ENCODE measurements around the gene CEP131.
A peak's percentile ranks its signal among the peaks of the same experiment; 100 is the strongest.

CEP131 gene

DNA sequence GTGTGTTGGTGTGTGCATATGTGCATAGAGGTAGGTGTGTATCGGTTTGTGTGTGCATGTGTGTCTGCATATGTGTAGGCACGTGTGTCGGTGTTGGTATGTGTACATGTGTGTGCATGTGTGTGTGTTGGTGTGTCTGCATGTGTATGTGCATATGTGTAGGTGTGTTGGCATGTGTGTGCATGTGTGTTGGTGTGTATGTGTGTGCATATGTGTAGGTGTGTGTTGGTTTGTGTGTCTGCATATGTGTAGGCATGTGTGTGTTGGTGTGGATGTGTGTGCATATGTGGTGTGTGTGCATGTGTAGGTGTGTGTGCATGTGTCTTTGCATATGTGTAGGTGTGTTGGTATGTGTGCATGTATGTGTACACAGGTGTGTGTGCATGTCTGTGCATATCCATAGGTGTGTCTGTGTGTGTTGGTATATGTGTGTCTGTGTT is 52.9 kb downstream of the CEP131 start:
- peaks cover 2 to 18% of the 10 kb centered on the region in 2 donors for H3K27me3 ChIP-seq (ENCODE audit: control insufficient read depth in 2 of 2, insufficient read depth in 2 of 2, low read length in 2 of 2)
- no peaks in the 10 kb centered on the region for H3K36me3 ChIP-seq (ENCODE audit: control insufficient read depth in 2 of 2, insufficient read depth in 2 of 2, low read length in 2 of 2)
- no peak overlapping the region for H3K9ac ChIP-seq (ENCODE audit: low read depth in 1 of 2, low read length in 2 of 2)
- no peak overlapping the region for H3K27ac ChIP-seq (ENCODE audit: low read depth in 2 of 2, low read length in 2 of 2)
- no peak overlapping the region for H3K4me3 ChIP-seq (ENCODE audit: low read length in 2 of 2)
- H3K4me1 ChIP-seq (ENCODE audit: control insufficient read depth in 2 of 2, insufficient read depth in 2 of 2, low read length in 2 of 2): peaks cover 0 to 3% of the 10 kb centered on the region in 2 donors
- H3K9me3 ChIP-seq (ENCODE audit: control insufficient read depth in 2 of 2, low read length in 2 of 2): no peaks in the 10 kb centered on the region

DNA sequence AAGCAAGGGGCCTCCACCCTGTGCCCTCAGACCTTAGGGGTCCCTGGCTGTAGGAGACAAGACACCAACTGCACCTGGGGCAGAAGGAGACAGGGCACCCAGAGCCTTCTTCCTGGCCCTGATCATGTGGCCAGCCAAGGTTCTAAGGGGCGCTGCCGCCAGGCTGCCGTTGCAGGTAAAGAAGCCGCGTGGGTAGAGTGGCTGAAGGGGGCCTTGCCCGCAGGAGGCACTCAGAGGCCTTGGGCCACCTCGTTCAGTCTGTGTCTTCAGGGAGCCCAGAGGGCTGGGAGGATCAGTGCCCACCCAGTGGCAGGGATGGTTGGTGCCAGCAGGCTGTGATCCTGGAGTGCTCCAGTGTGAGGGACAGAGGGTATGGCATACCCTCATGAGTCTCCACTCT is 55.1 kb downstream of the CEP131 start:
- H3K4me1 ChIP-seq (ENCODE audit: control insufficient read depth in 2 of 2, insufficient read depth in 2 of 2, low read length in 2 of 2): peaks cover 0 to 3% of the 10 kb centered on the region in 2 donors
- no peak overlapping the region for H3K27ac ChIP-seq (ENCODE audit: low read depth in 2 of 2, low read length in 2 of 2)
- H3K27me3 ChIP-seq (ENCODE audit: control insufficient read depth in 2 of 2, insufficient read depth in 2 of 2, low read length in 2 of 2): peaks cover 6 to 20% of the 10 kb centered on the region in 2 donors
- H3K9ac ChIP-seq (ENCODE audit: low read depth in 1 of 2, low read length in 2 of 2): no peak overlapping the region
- no peaks in the 10 kb centered on the region for H3K9me3 ChIP-seq (ENCODE audit: control insufficient read depth in 2 of 2, low read length in 2 of 2)
- H3K4me3 ChIP-seq (ENCODE audit: low read length in 2 of 2): no peak overlapping the region
- no peaks in the 10 kb centered on the region for H3K36me3 ChIP-seq (ENCODE audit: control insufficient read depth in 2 of 2, insufficient read depth in 2 of 2, low read length in 2 of 2)

- H3K4me1 ChIP-seq (ENCODE audit: control insufficient read depth in 2 of 2, insufficient read depth in 2 of 2, low read length in 2 of 2): peaks cover 0 to 3% of the 10 kb centered on the region in 2 donors
- peaks cover 6 to 20% of the 10 kb centered on the region in 2 donors for H3K27me3 ChIP-seq (ENCODE audit: control insufficient read depth in 2 of 2, insufficient read depth in 2 of 2, low read length in 2 of 2)
- H3K9me3 ChIP-seq (ENCODE audit: control insufficient read depth in 2 of 2, low read length in 2 of 2): no peaks in the 10 kb centered on the region
- H3K27ac ChIP-seq (ENCODE audit: low read depth in 2 of 2, low read length in 2 of 2): no peak overlapping the region
- H3K4me3 ChIP-seq (ENCODE audit: low read length in 2 of 2): no peak overlapping the region
- no peak overlapping the region for H3K9ac ChIP-seq (ENCODE audit: low read depth in 1 of 2, low read length in 2 of 2)
- H3K36me3 ChIP-seq (ENCODE audit: control insufficient read depth in 2 of 2, insufficient read depth in 2 of 2, low read length in 2 of 2): no peaks in the 10 kb centered on the region
These were observed 55.6 kb downstream of the CEP131 start for GRCh38 chr17:81167194-81167524.

DNA sequence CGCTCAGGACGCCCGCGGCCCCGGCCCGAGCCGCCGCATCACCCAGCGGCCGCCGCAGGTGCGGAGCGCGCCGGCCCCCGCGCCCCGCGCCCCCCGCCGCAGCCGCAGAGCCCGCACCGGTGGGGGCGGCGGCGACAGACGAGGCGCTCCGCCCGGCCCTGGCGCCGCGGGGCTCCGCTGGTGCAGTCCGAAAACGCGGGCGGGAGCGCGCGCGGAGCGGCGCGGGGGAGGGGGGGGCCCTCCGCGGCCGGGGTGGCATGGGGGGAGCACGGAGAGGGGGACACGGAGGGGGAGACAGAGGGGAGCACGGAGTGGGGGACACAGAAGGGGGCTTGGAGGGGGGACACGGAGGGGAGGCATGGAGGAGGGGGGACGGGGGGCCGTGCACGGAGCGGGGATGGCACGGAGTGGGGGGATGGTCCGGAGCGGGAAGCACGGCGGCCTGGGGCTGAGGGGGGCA is 56.7 kb downstream of the CEP131 start, which contains the start of gene AATK:
Gene AATK (minus strand): TSS at position 189 of the 460 bp plus-strand sequence. CDS start 229 bp downstream, outside the sequence.
- Histone ChIP-seq H3K9me3 (ENCODE audit: control insufficient read depth in 2 of 2, low read length in 2 of 2) (no peaks in the 10 kb centered on the region), H3K9ac (ENCODE audit: low read depth in 1 of 2, low read length in 2 of 2) (no peak within 1 kb of the TSS), H3K4me1 (ENCODE audit: control insufficient read depth in 2 of 2, insufficient read depth in 2 of 2, low read length in 2 of 2) (peaks cover 0 to 3% of the 10 kb centered on the region in 2 donors), H3K27me3 (ENCODE audit: control insufficient read depth in 2 of 2, insufficient read depth in 2 of 2, low read length in 2 of 2) (peaks cover 6 to 20% of the 10 kb centered on the region in 2 donors), H3K27ac (ENCODE audit: low read depth in 2 of 2, low read length in 2 of 2) (no peak within 1 kb of the TSS), H3K4me3 (ENCODE audit: low read length in 2 of 2) (peak within 1 kb of the TSS in 1 of 2 donors; percentile 41), H3K36me3 (ENCODE audit: control insufficient read depth in 2 of 2, insufficient read depth in 2 of 2, low read length in 2 of 2) (no peaks in the 10 kb centered on the region)

DNA sequence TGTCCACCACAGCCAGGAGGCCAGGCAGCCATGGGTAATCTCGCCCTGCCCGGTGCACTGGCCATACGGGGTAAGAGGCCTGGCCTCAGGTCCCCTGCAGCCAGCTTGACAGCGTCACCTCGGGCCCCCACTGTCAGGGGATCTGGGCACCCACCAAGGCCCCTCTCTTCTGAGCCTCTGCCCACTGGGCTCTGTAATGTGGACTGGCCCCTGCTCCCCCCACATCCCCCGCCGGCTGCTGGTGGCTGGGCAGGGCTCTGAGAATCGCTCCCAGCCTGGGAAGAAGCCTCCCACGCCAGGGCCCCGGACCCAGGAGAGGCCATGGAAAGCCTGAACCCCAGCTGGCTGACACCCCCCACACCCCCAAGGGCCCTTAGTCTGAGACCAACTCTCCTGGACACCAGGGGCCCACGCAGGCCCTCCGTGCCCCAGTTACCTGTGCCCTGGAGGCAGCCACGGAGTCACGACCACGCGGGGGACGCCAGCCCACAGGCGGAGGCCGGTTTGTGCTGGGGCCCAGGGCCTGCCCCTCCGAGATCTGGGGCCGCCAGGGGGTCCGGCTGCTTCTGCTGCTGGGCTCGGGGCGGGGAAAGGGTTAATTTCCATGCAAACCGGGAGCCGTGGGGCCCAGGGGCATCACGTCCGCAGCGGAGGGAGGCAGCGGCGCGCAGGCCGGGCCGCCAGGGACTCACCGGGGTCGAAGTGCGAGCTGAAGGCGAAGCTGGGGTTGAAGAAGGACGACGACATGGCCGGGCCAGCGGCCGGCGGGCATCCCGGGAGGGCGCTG is 57.3 kb downstream of the CEP131 start, which contains the start of gene PVALEF:
Gene PVALEF (plus strand): TSS at position 262 of the 787 bp plus-strand sequence. CDS start 15,720 bp downstream, outside the sequence.
- Histone ChIP-seq H3K9me3 (ENCODE audit: control insufficient read depth in 2 of 2, low read length in 2 of 2) (no peaks in the 10 kb centered on the region), H3K36me3 (ENCODE audit: control insufficient read depth in 2 of 2, insufficient read depth in 2 of 2, low read length in 2 of 2) (no peaks in the 10 kb centered on the region), H3K4me3 (ENCODE audit: low read length in 2 of 2) (peak within 1 kb of the TSS in 1 of 2 donors; percentile 41), H3K9ac (ENCODE audit: low read depth in 1 of 2, low read length in 2 of 2) (no peak within 1 kb of the TSS), H3K4me1 (ENCODE audit: control insufficient read depth in 2 of 2, insufficient read depth in 2 of 2, low read length in 2 of 2) (peaks cover 0 to 3% of the 10 kb centered on the region in 2 donors), H3K27me3 (ENCODE audit: control insufficient read depth in 2 of 2, insufficient read depth in 2 of 2, low read length in 2 of 2) (peaks cover 6 to 20% of the 10 kb centered on the region in 2 donors), H3K27ac (ENCODE audit: low read depth in 2 of 2, low read length in 2 of 2) (no peak within 1 kb of the TSS)

- Histone ChIP-seq H3K4me1 (ENCODE audit: control insufficient read depth in 2 of 2, insufficient read depth in 2 of 2, low read length in 2 of 2) (peaks cover 0 to 3% of the 10 kb centered on the region in 2 donors), H3K27me3 (ENCODE audit: control insufficient read depth in 2 of 2, insufficient read depth in 2 of 2, low read length in 2 of 2) (peaks cover 6 to 20% of the 10 kb centered on the region in 2 donors), H3K9ac (ENCODE audit: low read depth in 1 of 2, low read length in 2 of 2) (no peak overlapping the region), H3K36me3 (ENCODE audit: control insufficient read depth in 2 of 2, insufficient read depth in 2 of 2, low read length in 2 of 2) (no peaks in the 10 kb centered on the region), H3K27ac (ENCODE audit: low read depth in 2 of 2, low read length in 2 of 2) (no peak overlapping the region), H3K9me3 (ENCODE audit: control insufficient read depth in 2 of 2, low read length in 2 of 2) (no peaks in the 10 kb centered on the region), H3K4me3 (ENCODE audit: low read length in 2 of 2) (no peak overlapping the region)
These were observed 58.2 kb downstream of the CEP131 start for GRCh38 chr17:81164371-81165245.

GRCh38 chr17:81163703-81164370 is 58.9 kb downstream of the CEP131 start:
- peaks cover 0 to 3% of the 10 kb centered on the region in 2 donors for H3K4me1 ChIP-seq (ENCODE audit: control insufficient read depth in 2 of 2, insufficient read depth in 2 of 2, low read length in 2 of 2)
- H3K27me3 ChIP-seq (ENCODE audit: control insufficient read depth in 2 of 2, insufficient read depth in 2 of 2, low read length in 2 of 2): peaks cover 6 to 20% of the 10 kb centered on the region in 2 donors
- H3K4me3 ChIP-seq (ENCODE audit: low read length in 2 of 2): no peak overlapping the region
- H3K27ac ChIP-seq (ENCODE audit: low read depth in 2 of 2, low read length in 2 of 2): no peak overlapping the region
- H3K9ac ChIP-seq (ENCODE audit: low read depth in 1 of 2, low read length in 2 of 2): no peak overlapping the region
- H3K9me3 ChIP-seq (ENCODE audit: control insufficient read depth in 2 of 2, low read length in 2 of 2): no peaks in the 10 kb centered on the region
- no peaks in the 10 kb centered on the region for H3K36me3 ChIP-seq (ENCODE audit: control insufficient read depth in 2 of 2, insufficient read depth in 2 of 2, low read length in 2 of 2)

GRCh38 chr17:81163051-81163695 is 59.6 kb downstream of the CEP131 start:
- Histone ChIP-seq H3K27me3 (ENCODE audit: control insufficient read depth in 2 of 2, insufficient read depth in 2 of 2, low read length in 2 of 2) (peaks cover 6 to 20% of the 10 kb centered on the region in 2 donors), H3K36me3 (ENCODE audit: control insufficient read depth in 2 of 2, insufficient read depth in 2 of 2, low read length in 2 of 2) (no peaks in the 10 kb centered on the region), H3K9ac (ENCODE audit: low read depth in 1 of 2, low read length in 2 of 2) (no peak overlapping the region)

GRCh38 chr17:81162491-81162890 is 60.3 kb downstream of the CEP131 start:
- Histone ChIP-seq H3K36me3 (ENCODE audit: control insufficient read depth in 2 of 2, insufficient read depth in 2 of 2, low read length in 2 of 2) (no peaks in the 10 kb centered on the region), H3K4me3 (ENCODE audit: low read length in 2 of 2) (no peak overlapping the region), H3K27ac (ENCODE audit: low read depth in 2 of 2, low read length in 2 of 2) (no peak overlapping the region), H3K27me3 (ENCODE audit: control insufficient read depth in 2 of 2, insufficient read depth in 2 of 2, low read length in 2 of 2) (peaks cover 6 to 17% of the 10 kb centered on the region in 2 donors), H3K4me1 (ENCODE audit: control insufficient read depth in 2 of 2, insufficient read depth in 2 of 2, low read length in 2 of 2) (peaks cover 0 to 3% of the 10 kb centered on the region in 2 donors), H3K9me3 (ENCODE audit: control insufficient read depth in 2 of 2, low read length in 2 of 2) (no peaks in the 10 kb centered on the region), H3K9ac (ENCODE audit: low read depth in 1 of 2, low read length in 2 of 2) (no peak overlapping the region)

More at GRCh38 chr17:81163051-81163695, 59.6 kb downstream of the CEP131 start:
- H3K4me3 ChIP-seq (ENCODE audit: low read length in 2 of 2): no peak overlapping the region
- H3K27ac ChIP-seq (ENCODE audit: low read depth in 2 of 2, low read length in 2 of 2): no peak overlapping the region
- no peaks in the 10 kb centered on the region for H3K9me3 ChIP-seq (ENCODE audit: control insufficient read depth in 2 of 2, low read length in 2 of 2)
- peaks cover 0 to 3% of the 10 kb centered on the region in 2 donors for H3K4me1 ChIP-seq (ENCODE audit: control insufficient read depth in 2 of 2, insufficient read depth in 2 of 2, low read length in 2 of 2)

All from mucosa of rectum (tissue), 2 donors.